Measurements from ENCODE around the gene TPO. TPM values are rescaled to one million over a fixed set of nuclear protein-coding genes. Genes with fewer than 3 reads are reported as not detected.
A peak's percentile ranks its signal among the peaks of the same experiment; 100 is the strongest.

TPO gene
- total RNA-seq = 1 to 10 TPM; 1.3 to 5.7 (median 2.3) TPM
- long read RNA-seq, donor 1, partial matches to known transcripts = 3 of 5 reads
- long read RNA-seq, donor 1, other reads (novel, unspliced or antisense) = 2 of 5 reads
- long read RNA-seq, donor 2, partial matches to known transcripts = 1 of 2 reads
- long read RNA-seq, donor 2, other reads (novel, unspliced or antisense) = 1 of 2 reads

- DNase-seq (no peak), ATAC-seq (no peak)
- Histone ChIP-seq H3K9me3 (no peaks in the 10 kb centered on the region), H3K4me3 (no peak within 1 kb of the TSS), H3K4me1 (ENCODE audit: low read depth) (no peaks in the 10 kb centered on the region), H3K36me3 (ENCODE audit: low read depth) (no peaks in the 10 kb centered on the region)
- intact Hi-C loops (cut with DNase I, micrococcal nuclease) = no loop called here
- no peak for TF ChIP-seq CTCF (IDR thresholded peaks at IDR 0.05)
Observed at GRCh38 chr2:1413156-1413710, at the start of gene TPO. Gene TPO (plus strand): TSS chr2:1413463. CDS start chr2:1414409, 946 bp downstream.

- intact Hi-C loops (cut with DNase I, micrococcal nuclease) = no loop called here
- ATAC-seq (no peak), DNase-seq (peak in 1 of 3 donors; percentile 9)
- Histone ChIP-seq H3K9me3 (no peaks in the 10 kb centered on the region), H3K4me3 (no peak overlapping the region), H3K4me1 (ENCODE audit: low read depth) (no peaks in the 10 kb centered on the region), H3K36me3 (ENCODE audit: low read depth) (no peaks in the 10 kb centered on the region)
- no peak for TF ChIP-seq CTCF (IDR thresholded peaks at IDR 0.05)
Observed at GRCh38 chr2:1366546-1367134, 46.6 kb upstream of the TPO start.

- no peaks in the 10 kb centered on the region for H3K9me3 ChIP-seq
- intact Hi-C loops (cut with DNase I, micrococcal nuclease) = no loop called here
- no peak for ATAC-seq
- no peak for TF ChIP-seq CTCF (IDR thresholded peaks at IDR 0.05)
- H3K36me3 ChIP-seq (ENCODE audit: low read depth) = no peaks in the 10 kb centered on the region
- no peak overlapping the region for H3K4me3 ChIP-seq
- H3K4me1 ChIP-seq (ENCODE audit: low read depth) = no peaks in the 10 kb centered on the region
- DNase-seq = no peak
Observed at GRCh38 chr2:1367601-1368000, 45.7 kb upstream of the TPO start.

- Histone ChIP-seq H3K9me3 (no peaks in the 10 kb centered on the region), H3K36me3 (ENCODE audit: low read depth) (no peaks in the 10 kb centered on the region), H3K4me1 (ENCODE audit: low read depth) (no peaks in the 10 kb centered on the region), H3K4me3 (no peak overlapping the region)
- DNase-seq = no peak
- intact Hi-C loops (cut with DNase I, micrococcal nuclease) = no loop called here
- ATAC-seq = no peak
- TF ChIP-seq CTCF (IDR thresholded peaks at IDR 0.05) = no peak
Observed at GRCh38 chr2:1369905-1370304, 43.4 kb upstream of the TPO start.

GRCh38 chr2:1370461-1370860 is 42.8 kb upstream of the TPO start:
- intact Hi-C loops (cut with DNase I, micrococcal nuclease) = no loop called here
- Histone ChIP-seq H3K4me1 (ENCODE audit: low read depth) (no peaks in the 10 kb centered on the region), H3K36me3 (ENCODE audit: low read depth) (no peaks in the 10 kb centered on the region), H3K4me3 (no peak overlapping the region), H3K9me3 (no peaks in the 10 kb centered on the region)
- no peak for TF ChIP-seq CTCF (IDR thresholded peaks at IDR 0.05)
- DNase-seq (no peak), ATAC-seq (no peak)

Data from mucosa of descending colon (tissue), 3 donors.